Spleen (tissue), 7 donors: ENCODE results near the gene MCTP1.

Experiments used
- POLR2A ChIP-seq, 3 donors: fragments of 450-650 bp; IDR thresholded peaks; one replicate each; pipeline ENCODE4 v1.5.1; 2017; ENCODE audit warnings: antibody characterized with exemption in 3 of 3, mild to moderate bottlenecking in 1 of 3
- TF ChIP-seq, protein P1 (sequence below), 11 experiments: fragments of 200-600 bp in 7 of 11; fragments of 450-650 bp in 4 of 11; sonication (generic) in 4 of 11; IDR thresholded peaks in 8 of 11; conservative IDR thresholded peaks in 3 of 11; 1 replicate in 7 of 11; 2 replicates in 4 of 11; pipeline versions ENCODE4 v1.4.0 to v1.8.0; 2016 to 2021; ENCODE audit warnings: antibody characterized with exemption in 11 of 11, inconsistent platforms in 4 of 11, mild to moderate bottlenecking in 1 of 11
- donor health status: DM: no; HTN: no; CAD: no; lungs with moderate emphysema.
- donor health status: DM: no; HTN: no; CAD: no.
- donor health status: DM: no; HTN: no; CAD: no.

DNA sequence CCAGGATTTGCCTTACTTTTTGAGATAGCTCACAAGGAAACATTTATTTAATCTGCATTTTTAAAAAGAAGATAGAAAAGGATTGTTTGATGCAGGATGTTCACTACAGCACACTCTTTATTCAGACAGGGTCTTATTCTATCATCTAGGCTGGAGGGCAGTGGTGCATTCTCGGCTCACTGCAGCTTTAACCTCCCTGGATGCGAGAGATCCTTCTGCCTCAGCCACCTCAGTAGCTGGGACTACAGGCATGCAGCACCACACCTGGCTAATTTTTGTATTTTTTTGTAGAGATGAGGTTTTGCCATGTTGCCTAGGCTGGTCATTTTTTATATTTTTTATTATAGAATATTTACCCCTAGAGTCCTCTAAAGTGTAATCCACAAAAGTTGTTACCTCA is 221.4 kb downstream of the MCTP1 start:
- TF ChIP-seq, protein P1, sequence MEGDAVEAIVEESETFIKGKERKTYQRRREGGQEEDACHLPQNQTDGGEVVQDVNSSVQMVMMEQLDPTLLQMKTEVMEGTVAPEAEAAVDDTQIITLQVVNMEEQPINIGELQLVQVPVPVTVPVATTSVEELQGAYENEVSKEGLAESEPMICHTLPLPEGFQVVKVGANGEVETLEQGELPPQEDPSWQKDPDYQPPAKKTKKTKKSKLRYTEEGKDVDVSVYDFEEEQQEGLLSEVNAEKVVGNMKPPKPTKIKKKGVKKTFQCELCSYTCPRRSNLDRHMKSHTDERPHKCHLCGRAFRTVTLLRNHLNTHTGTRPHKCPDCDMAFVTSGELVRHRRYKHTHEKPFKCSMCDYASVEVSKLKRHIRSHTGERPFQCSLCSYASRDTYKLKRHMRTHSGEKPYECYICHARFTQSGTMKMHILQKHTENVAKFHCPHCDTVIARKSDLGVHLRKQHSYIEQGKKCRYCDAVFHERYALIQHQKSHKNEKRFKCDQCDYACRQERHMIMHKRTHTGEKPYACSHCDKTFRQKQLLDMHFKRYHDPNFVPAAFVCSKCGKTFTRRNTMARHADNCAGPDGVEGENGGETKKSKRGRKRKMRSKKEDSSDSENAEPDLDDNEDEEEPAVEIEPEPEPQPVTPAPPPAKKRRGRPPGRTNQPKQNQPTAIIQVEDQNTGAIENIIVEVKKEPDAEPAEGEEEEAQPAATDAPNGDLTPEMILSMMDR (IDR thresholded peaks at IDR 0.05 in 8 of 11, conservative IDR thresholded peaks at IDR 0.05 in 3 of 11) = no peak
- no peak for TF ChIP-seq POLR2A (IDR thresholded peaks at IDR 0.05)
